Left lung (tissue), 10 donors: ENCODE results near the gene MGAT3. TPM values are rescaled to one million over a fixed set of nuclear protein-coding genes. Genes with fewer than 3 reads are reported as not detected.

ENCODE experiments used
- ATAC-seq: fragments of 200-7000 bp; cut with Tn5 transposase; one replicate; pipeline ENCODE4 v1.9.1; 2020; ENCODE audit warnings: moderate library complexity
- DNase-seq, 4 donors: peaks; one replicate each; pipeline ENCODE4 v3.0.0-alpha.2; 2013 to 2020
- H3K27ac ChIP-seq, 2 donors: fragments of 200-600 bp; sonication (generic) in 1 of 2; one replicate each; pipeline versions ENCODE4 v1.5.0 to v1.8.0; 2020 to 2021
- H3K27me3 ChIP-seq, 2 donors: fragments of 200-600 bp; sonication (generic) in 1 of 2; one replicate each; pipeline versions ENCODE4 v1.5.0 to v1.8.0; 2020 to 2021
- H3K36me3 ChIP-seq, 2 donors: fragments of 200-600 bp; sonication (generic) in 1 of 2; one replicate each; pipeline versions ENCODE4 v1.5.0 to v1.8.0; 2020 to 2021
- H3K4me1 ChIP-seq, 2 donors: fragments of 200-600 bp; one replicate each; pipeline ENCODE4 v1.8.0; 2021
- H3K4me3 ChIP-seq, 2 donors: fragments of 200-600 bp; sonication (generic) in 1 of 2; one replicate each; pipeline versions ENCODE4 v1.5.0 to v1.8.0; 2020 to 2021; ENCODE audit warnings: mild to moderate bottlenecking in 1 of 2
- H3K9me3 ChIP-seq, 2 donors: fragments of 200-600 bp; sonication (generic) in 1 of 2; one replicate each; pipeline versions ENCODE4 v1.5.0 to v1.8.0; 2020 to 2021
- CTCF ChIP-seq, 2 donors: fragments of 200-600 bp; sonication (generic) in 1 of 2; IDR thresholded peaks; one replicate each; pipeline versions ENCODE4 v1.5.0 to v1.8.0; 2021; ENCODE audit warnings: antibody characterized with exemption in 2 of 2
- intact Hi-C, 2 donors: fragments of 100-400 bp; cut with DNase I; formaldehyde crosslinking; loops; one replicate each; pipeline versions ENCODE4 v1.11.2 to v1.14.2; 2022
- polyA plus RNA-seq, 6 donors: library from polyadenylated mRNA; unstranded; fragments of 120-200 nt; gene quantifications; one replicate each; pipeline ENCODE4 v1.2.1, GENCODE V29; 2013; ENCODE audit not compliant: insufficient read length in 6 of 6
- total RNA-seq, 2 donors: library from RNA; stranded (reverse); fragmentation: NEBNext Ultra II Directional; extraction: Animal tissue kit (Norgen Biotek cat#: 25700); gene quantifications; one replicate each; pipeline ENCODE4 v1.2.1, GENCODE V29; 2021
- donor health status: DM: no; HTN: yes; CAD: no.
- donor health status: DM: no; HTN: no; CAD: no.

The MGAT3 gene
- total and polyA plus RNA-seq, 8 donors: 6.7 to 21.2 (median 13.4) TPM

DNA sequence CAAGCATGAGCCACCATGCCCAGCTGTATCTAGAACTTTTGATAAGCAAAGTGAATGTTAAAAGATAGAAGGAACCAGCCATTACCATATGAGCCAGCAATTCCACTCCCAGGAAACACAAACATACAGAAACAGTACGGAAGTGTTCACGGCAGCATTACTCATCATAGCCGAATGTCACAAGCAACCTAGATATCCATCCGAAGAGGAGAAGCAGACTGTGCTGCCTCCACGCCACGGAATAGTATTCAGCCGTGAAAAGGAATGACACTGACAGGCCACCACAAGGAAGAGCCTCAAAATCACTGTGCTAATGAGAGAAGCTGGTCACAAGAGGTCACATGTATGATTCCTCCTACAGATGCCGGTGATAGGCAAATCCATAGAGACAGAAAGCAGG, 17.6 kb upstream of the MGAT3 start:
- peak overlapping the region in 1 of 2 donors; percentile 23 for H3K27ac ChIP-seq
- no peaks in the 10 kb centered on the region for H3K36me3 ChIP-seq
- DNase-seq: no peak
- TF ChIP-seq CTCF (IDR thresholded peaks at IDR 0.05): no peak
- intact Hi-C loops: no loop called here
- no peaks in the 10 kb centered on the region for H3K9me3 ChIP-seq
- peaks cover 0 to 22% of the 10 kb centered on the region in 2 donors for H3K27me3 ChIP-seq
- H3K4me1 ChIP-seq: peaks cover 3 to 12% of the 10 kb centered on the region in 2 donors
- H3K4me3 ChIP-seq: no peak overlapping the region
- peak; percentile 18 for ATAC-seq

- intact Hi-C loops: no loop called here
- ATAC-seq (no peak), DNase-seq (no peak)
- Histone ChIP-seq H3K9me3 (no peaks in the 10 kb centered on the region), H3K4me1 (peaks cover 0 to 6% of the 10 kb centered on the region in 2 donors), H3K27ac (no peak overlapping the region), H3K27me3 (peaks cover 0 to 35% of the 10 kb centered on the region in 2 donors), H3K4me3 (no peak overlapping the region), H3K36me3 (no peaks in the 10 kb centered on the region)
- TF ChIP-seq CTCF (IDR thresholded peaks at IDR 0.05): no peak
Observed at GRCh38 chr22:39443398-39443797, 13.4 kb upstream of the MGAT3 start.

DNA sequence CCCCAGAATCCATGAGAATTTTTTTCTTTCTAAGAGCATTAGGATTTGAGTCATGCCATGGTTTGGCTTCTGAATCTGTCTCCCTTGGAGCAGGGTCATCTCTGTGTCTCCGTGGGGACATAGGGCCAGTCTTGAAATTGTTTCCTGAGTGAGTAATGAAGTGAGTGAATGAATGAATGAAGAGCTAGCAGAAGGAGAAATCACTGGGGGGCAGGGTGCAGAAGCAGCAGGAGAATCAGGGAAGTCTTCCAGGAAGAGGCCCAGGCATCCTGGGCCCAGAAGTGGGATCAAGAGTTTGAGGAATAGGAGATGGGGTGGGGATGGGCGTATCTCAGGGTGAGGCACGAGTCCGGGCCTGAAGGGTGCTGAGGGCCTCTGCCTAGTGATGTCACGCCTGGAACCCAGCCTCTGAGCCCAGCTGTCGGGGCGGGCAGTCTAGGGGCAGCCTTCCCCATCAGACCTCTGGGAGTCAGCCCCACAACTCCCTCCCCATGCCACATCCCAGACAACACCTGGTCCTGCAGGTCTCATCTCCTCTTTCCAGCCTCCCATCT, 12.5 kb upstream of the MGAT3 start:
- intact Hi-C loops: no loop called here
- no peak overlapping the region for H3K4me3 ChIP-seq
- peaks cover 0 to 35% of the 10 kb centered on the region in 2 donors for H3K27me3 ChIP-seq
- no peak overlapping the region for H3K27ac ChIP-seq
- H3K9me3 ChIP-seq: no peaks in the 10 kb centered on the region
- no peak for DNase-seq
- peaks cover 0 to 6% of the 10 kb centered on the region in 2 donors for H3K4me1 ChIP-seq
- H3K36me3 ChIP-seq: no peaks in the 10 kb centered on the region
- TF ChIP-seq CTCF (IDR thresholded peaks at IDR 0.05): no peak
- no peak for ATAC-seq

GRCh38 chr22:39444937-39445465, 11.8 kb upstream of the MGAT3 start:
- ATAC-seq (no peak), DNase-seq (no peak)
- TF ChIP-seq CTCF (IDR thresholded peaks at IDR 0.05): no peak
- H3K27ac ChIP-seq: no peak overlapping the region
- H3K36me3 ChIP-seq: no peaks in the 10 kb centered on the region
- H3K9me3 ChIP-seq: no peaks in the 10 kb centered on the region
- H3K27me3 ChIP-seq: peaks cover 0 to 29% of the 10 kb centered on the region in 2 donors
- peaks cover 0 to 6% of the 10 kb centered on the region in 2 donors for H3K4me1 ChIP-seq
- no peak overlapping the region for H3K4me3 ChIP-seq
- intact Hi-C loops: no loop called here

- Histone ChIP-seq H3K27ac (no peak overlapping the region), H3K36me3 (no peaks in the 10 kb centered on the region), H3K27me3 (peaks cover 0 to 22% of the 10 kb centered on the region in 2 donors), H3K4me3 (no peak overlapping the region), H3K9me3 (no peaks in the 10 kb centered on the region), H3K4me1 (peaks cover 0 to 6% of the 10 kb centered on the region in 2 donors)
- ATAC-seq (no peak), DNase-seq (no peak)
- intact Hi-C loops: no loop called here
- TF ChIP-seq CTCF (IDR thresholded peaks at IDR 0.05): no peak
Observed at GRCh38 chr22:39445678-39446077, 11.1 kb upstream of the MGAT3 start.
